SK-N-SH (cell line): ENCODE results near the gene MICAL2. TPM values are rescaled to one million over a fixed set of nuclear protein-coding genes. Genes with fewer than 3 reads are reported as not detected.
A peak's percentile ranks its signal among the peaks of the same experiment; 100 is the strongest.

ENCODE experiments used
- CHD2 ChIP-seq: fragments of 150-350 bp; IDR thresholded peaks from 2 replicates; pipeline ENCODE4 v1.6.1; 2018; ENCODE audit warnings: low read length; ENCODE audit not compliant: partially characterized antibody
- CTCF ChIP-seq: fragments of 200-600 bp; sonication (generic); IDR thresholded peaks from 2 replicates; pipeline ENCODE4 v1.6.1; 2017; ENCODE audit warnings: antibody characterized with exemption, mild to moderate bottlenecking, moderate library complexity
- ELF1 ChIP-seq: IDR thresholded peaks from 2 replicates; pipeline ENCODE4 v1.4.0; 2012
- EP300 ChIP-seq, 2 experiments: IDR thresholded peaks; 2 replicates each; pipeline versions ENCODE4 v1.4.0 to v1.6.1; 2012; ENCODE audit warnings: borderline replicate concordance in 1 of 2, low read depth in 1 of 2, low read length in 1 of 2
- EZH2phosphoT487 ChIP-seq: fragments of 200-600 bp; sonication (generic); IDR thresholded peaks from 2 replicates; pipeline ENCODE4 v1.6.1; 2017; ENCODE audit warnings: low read depth, mixed run types, mild to moderate bottlenecking, antibody characterized with exemption, moderate library complexity, borderline replicate concordance
- FOSL2 ChIP-seq: IDR thresholded peaks from 2 replicates; pipeline ENCODE4 v1.4.0; 2012; ENCODE audit warnings: low read depth, mild to moderate bottlenecking, moderate library complexity, borderline replicate concordance
- FOXJ3 ChIP-seq: sonication (generic); formaldehyde crosslinking; IDR thresholded peaks from 2 replicates; pipeline ENCODE4 v1.5.1; 2020; ENCODE audit warnings: mild to moderate bottlenecking, missing genetic modification reagents
- FOXM1 ChIP-seq: IDR thresholded peaks from 2 replicates; pipeline ENCODE4 v1.4.0; 2012; ENCODE audit warnings: low read depth, mild to moderate bottlenecking
- JUND ChIP-seq: IDR thresholded peaks from 2 replicates; pipeline ENCODE4 v1.4.0; 2012
- MAX ChIP-seq: IDR thresholded peaks from 2 replicates; pipeline ENCODE4 v1.4.0; 2012; ENCODE audit warnings: low read depth
- NFIC ChIP-seq: IDR thresholded peaks from 2 replicates; pipeline ENCODE4 v1.4.0; 2012; ENCODE audit warnings: borderline replicate concordance
- NRF1 ChIP-seq: IDR thresholded peaks from 2 replicates; pipeline ENCODE4 v1.6.1; 2012; ENCODE audit warnings: low read depth, mild to moderate bottlenecking, low read length
- POLR2AphosphoS5 ChIP-seq: IDR thresholded peaks from 2 replicates; pipeline ENCODE4 v1.6.1; 2012; ENCODE audit warnings: low read depth, low read length
- RCOR1 ChIP-seq: fragments of 150-350 bp; IDR thresholded peaks from 2 replicates; pipeline ENCODE4 v1.6.1; 2017; ENCODE audit warnings: antibody characterized with exemption, low read length
- RFX5 ChIP-seq: IDR thresholded peaks from 2 replicates; pipeline ENCODE4 v1.6.1; 2012; ENCODE audit warnings: mild to moderate bottlenecking, improper control_type of control experiment, low read length
- RXRA ChIP-seq: IDR thresholded peaks from 2 replicates; pipeline ENCODE4 v1.4.0; 2012; ENCODE audit warnings: low read depth, mild to moderate bottlenecking, borderline replicate concordance
- SIN3A ChIP-seq: IDR thresholded peaks from 2 replicates; pipeline ENCODE4 v1.6.1; 2012; ENCODE audit warnings: low read depth, mild to moderate bottlenecking, low read length, moderate library complexity, borderline replicate concordance
- TCF12 ChIP-seq: IDR thresholded peaks from 2 replicates; pipeline ENCODE4 v1.4.0; 2012
- TEAD4 ChIP-seq: IDR thresholded peaks from 2 replicates; pipeline ENCODE4 v1.4.0; 2012; ENCODE audit warnings: mild to moderate bottlenecking, borderline replicate concordance; ENCODE audit not compliant: insufficient read depth
- YY1 ChIP-seq: IDR thresholded peaks from 2 replicates; pipeline ENCODE4 v1.4.0; 2012; ENCODE audit warnings: low read depth, mild to moderate bottlenecking
- polyA plus RNA-seq, 3 experiments: library from polyadenylated mRNA; depleted of rRNA; stranded (reverse); fragments of >200 nt; gene quantifications; 2 replicates each; pipeline ENCODE4 v1.2.3, GENCODE V29; 2012
- TF ChIP-seq, protein P1 (sequence below): IDR thresholded peaks from 2 replicates; pipeline ENCODE4 v1.6.1; 2012; ENCODE audit warnings: mild to moderate bottlenecking, low read depth, low read length, moderate library complexity
- TF ChIP-seq, protein P2 (sequence below): IDR thresholded peaks from 2 replicates; pipeline ENCODE4 v1.4.0; 2012; ENCODE audit warnings: low read depth, borderline replicate concordance
- TF ChIP-seq, protein P3 (sequence below): fragments of 150-350 bp; IDR thresholded peaks from 2 replicates; pipeline ENCODE4 v1.6.1; 2017; ENCODE audit warnings: antibody characterized with exemption, low read length, low read depth, borderline replicate concordance
- TF ChIP-seq, protein P4 (sequence below): IDR thresholded peaks from 2 replicates; pipeline ENCODE4; 2012

Gene MICAL2
- polyA plus RNA-seq, 1 of the 3 experiments (the other 2 are of a cell fraction), result 54.6 TPM

GRCh38 chr11:12182676-12183541, 72.5 kb downstream of the MICAL2 start (continued):
- TF ChIP-seq, protein P1, sequence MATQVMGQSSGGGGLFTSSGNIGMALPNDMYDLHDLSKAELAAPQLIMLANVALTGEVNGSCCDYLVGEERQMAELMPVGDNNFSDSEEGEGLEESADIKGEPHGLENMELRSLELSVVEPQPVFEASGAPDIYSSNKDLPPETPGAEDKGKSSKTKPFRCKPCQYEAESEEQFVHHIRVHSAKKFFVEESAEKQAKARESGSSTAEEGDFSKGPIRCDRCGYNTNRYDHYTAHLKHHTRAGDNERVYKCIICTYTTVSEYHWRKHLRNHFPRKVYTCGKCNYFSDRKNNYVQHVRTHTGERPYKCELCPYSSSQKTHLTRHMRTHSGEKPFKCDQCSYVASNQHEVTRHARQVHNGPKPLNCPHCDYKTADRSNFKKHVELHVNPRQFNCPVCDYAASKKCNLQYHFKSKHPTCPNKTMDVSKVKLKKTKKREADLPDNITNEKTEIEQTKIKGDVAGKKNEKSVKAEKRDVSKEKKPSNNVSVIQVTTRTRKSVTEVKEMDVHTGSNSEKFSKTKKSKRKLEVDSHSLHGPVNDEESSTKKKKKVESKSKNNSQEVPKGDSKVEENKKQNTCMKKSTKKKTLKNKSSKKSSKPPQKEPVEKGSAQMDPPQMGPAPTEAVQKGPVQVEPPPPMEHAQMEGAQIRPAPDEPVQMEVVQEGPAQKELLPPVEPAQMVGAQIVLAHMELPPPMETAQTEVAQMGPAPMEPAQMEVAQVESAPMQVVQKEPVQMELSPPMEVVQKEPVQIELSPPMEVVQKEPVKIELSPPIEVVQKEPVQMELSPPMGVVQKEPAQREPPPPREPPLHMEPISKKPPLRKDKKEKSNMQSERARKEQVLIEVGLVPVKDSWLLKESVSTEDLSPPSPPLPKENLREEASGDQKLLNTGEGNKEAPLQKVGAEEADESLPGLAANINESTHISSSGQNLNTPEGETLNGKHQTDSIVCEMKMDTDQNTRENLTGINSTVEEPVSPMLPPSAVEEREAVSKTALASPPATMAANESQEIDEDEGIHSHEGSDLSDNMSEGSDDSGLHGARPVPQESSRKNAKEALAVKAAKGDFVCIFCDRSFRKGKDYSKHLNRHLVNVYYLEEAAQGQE, result peak; percentile 69
- TF ChIP-seq MAX, result peak; percentile 91
- no peak for TF ChIP-seq CHD2
- no peak for TF ChIP-seq EZH2phosphoT487
- TF ChIP-seq POLR2AphosphoS5, result peak; percentile 50; the same call in 1 of the 2 replicates
- TF ChIP-seq JUND, result peak; percentile 89
- TF ChIP-seq TCF12, result peak; percentile 99
- peak; percentile 81 for TF ChIP-seq SIN3A
- TF ChIP-seq TEAD4, result peak; percentile 92
- TF ChIP-seq, protein P2, sequence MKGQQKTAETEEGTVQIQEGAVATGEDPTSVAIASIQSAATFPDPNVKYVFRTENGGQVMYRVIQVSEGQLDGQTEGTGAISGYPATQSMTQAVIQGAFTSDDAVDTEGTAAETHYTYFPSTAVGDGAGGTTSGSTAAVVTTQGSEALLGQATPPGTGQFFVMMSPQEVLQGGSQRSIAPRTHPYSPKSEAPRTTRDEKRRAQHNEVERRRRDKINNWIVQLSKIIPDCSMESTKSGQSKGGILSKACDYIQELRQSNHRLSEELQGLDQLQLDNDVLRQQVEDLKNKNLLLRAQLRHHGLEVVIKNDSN, result peak; percentile 46; the same call in 1 of the 2 replicates
- peak; percentile 54; the same call in 1 of the 2 replicates for TF ChIP-seq YY1
- TF ChIP-seq FOSL2, result peak; percentile 78
- TF ChIP-seq NRF1, result no peak
- peak; percentile 94 for TF ChIP-seq NFIC
- TF ChIP-seq EP300 (IDR thresholded peaks at IDR 0.05; ENCODE audit: borderline replicate concordance in 1 of 2, low read depth in 1 of 2, low read length in 1 of 2), result peak; percentile 10 to 98; a peak in 2 of 4 replicates
- TF ChIP-seq, protein P3, sequence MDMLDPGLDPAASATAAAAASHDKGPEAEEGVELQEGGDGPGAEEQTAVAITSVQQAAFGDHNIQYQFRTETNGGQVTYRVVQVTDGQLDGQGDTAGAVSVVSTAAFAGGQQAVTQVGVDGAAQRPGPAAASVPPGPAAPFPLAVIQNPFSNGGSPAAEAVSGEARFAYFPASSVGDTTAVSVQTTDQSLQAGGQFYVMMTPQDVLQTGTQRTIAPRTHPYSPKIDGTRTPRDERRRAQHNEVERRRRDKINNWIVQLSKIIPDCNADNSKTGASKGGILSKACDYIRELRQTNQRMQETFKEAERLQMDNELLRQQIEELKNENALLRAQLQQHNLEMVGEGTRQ, result 0 out of 2 replicates have a peak, but pooled peaks have one; percentile 15
- TF ChIP-seq FOXJ3, result no peak
- TF ChIP-seq, protein P4, sequence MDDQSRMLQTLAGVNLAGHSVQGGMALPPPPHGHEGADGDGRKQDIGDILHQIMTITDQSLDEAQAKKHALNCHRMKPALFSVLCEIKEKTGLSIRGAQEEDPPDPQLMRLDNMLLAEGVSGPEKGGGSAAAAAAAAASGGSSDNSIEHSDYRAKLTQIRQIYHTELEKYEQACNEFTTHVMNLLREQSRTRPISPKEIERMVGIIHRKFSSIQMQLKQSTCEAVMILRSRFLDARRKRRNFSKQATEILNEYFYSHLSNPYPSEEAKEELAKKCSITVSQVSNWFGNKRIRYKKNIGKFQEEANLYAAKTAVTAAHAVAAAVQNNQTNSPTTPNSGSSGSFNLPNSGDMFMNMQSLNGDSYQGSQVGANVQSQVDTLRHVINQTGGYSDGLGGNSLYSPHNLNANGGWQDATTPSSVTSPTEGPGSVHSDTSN, result peak; percentile 96
- TF ChIP-seq ELF1, result 0 out of 2 replicates have a peak, but pooled peaks have one; percentile 14
- TF ChIP-seq RFX5, result no peak
- TF ChIP-seq CTCF, result no peak
- peak; percentile 91 for TF ChIP-seq FOXM1
- TF ChIP-seq RXRA, result peak; percentile 96
- no peak for TF ChIP-seq RCOR1
- TF ChIP-seq, all 33 proteins: peak for 21
